ENCODE data around the gene RRBP1.

GRCh38 chr20:17688965-17689364, 6.9 kb upstream of the RRBP1 start:
- TF ChIP-seq, protein P1, sequence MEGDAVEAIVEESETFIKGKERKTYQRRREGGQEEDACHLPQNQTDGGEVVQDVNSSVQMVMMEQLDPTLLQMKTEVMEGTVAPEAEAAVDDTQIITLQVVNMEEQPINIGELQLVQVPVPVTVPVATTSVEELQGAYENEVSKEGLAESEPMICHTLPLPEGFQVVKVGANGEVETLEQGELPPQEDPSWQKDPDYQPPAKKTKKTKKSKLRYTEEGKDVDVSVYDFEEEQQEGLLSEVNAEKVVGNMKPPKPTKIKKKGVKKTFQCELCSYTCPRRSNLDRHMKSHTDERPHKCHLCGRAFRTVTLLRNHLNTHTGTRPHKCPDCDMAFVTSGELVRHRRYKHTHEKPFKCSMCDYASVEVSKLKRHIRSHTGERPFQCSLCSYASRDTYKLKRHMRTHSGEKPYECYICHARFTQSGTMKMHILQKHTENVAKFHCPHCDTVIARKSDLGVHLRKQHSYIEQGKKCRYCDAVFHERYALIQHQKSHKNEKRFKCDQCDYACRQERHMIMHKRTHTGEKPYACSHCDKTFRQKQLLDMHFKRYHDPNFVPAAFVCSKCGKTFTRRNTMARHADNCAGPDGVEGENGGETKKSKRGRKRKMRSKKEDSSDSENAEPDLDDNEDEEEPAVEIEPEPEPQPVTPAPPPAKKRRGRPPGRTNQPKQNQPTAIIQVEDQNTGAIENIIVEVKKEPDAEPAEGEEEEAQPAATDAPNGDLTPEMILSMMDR (IDR thresholded peaks at IDR 0.05), result no peak
- no peak for TF ChIP-seq POLR2A (IDR thresholded peaks at IDR 0.05)
